HepG2 (cell line): ENCODE measurements around the gene INTS12. TPM values are rescaled to one million over a fixed set of nuclear protein-coding genes. Genes with fewer than 3 reads are reported as not detected.

Experiments
- ATAC-seq: fragments of 200-7000 bp; cut with Tn5 transposase; 3 replicates; pipeline ENCODE4 v1.9.1; 2020; ENCODE audit warnings: mild to moderate bottlenecking, moderate library complexity
- BruUV-seq: library from RNA; stranded (reverse); fragments of 400-500 nt; replicated peaks from 2 replicates; lab custom pipeline; 2021; lab: Mats Ljungman, UMichigan
- CTCF ChIA-PET: fragments of 300-600 bp; formaldehyde crosslinking; extraction: SDS; loops from one replicate; lab custom pipeline; 2021; ENCODE audit warnings: low total read pairs, inconsistent platforms, low intra/inter-chr PET ratio; lab: Yijun Ruan, JAX
- POLR2A ChIA-PET: fragments of 350-600 bp; sonication (Branson Sonifier 250); formaldehyde crosslinking; loops from one replicate; lab custom pipeline; 2020; ENCODE audit warnings: antibody characterized with exemption, inconsistent platforms; lab: Yijun Ruan, JAX
- DNase-seq: peaks from one replicate; pipeline ENCODE4 v3.0.0-alpha.2; 2015; ENCODE audit warnings: low spot score
- FAIRE-seq: peaks from 3 replicates; lab custom pipeline; 2011; peaks lifted over from hg19 to GRCh38; lab: Jason Lieb, UNC
- H2AFZ ChIP-seq: one replicate; pipeline ENCODE4 v1.6.1; 2011; ENCODE audit warnings: low read length, inconsistent platforms
- H3K27ac ChIP-seq: fragments of 300-600 bp; 3 replicates; pipeline ENCODE4 v1.8.0; 2011; ENCODE audit warnings: mixed run types, mild to moderate bottlenecking, mixed read lengths, low read length, inconsistent platforms; ENCODE audit not compliant: insufficient read depth; ENCODE audit errors: extremely low read length
- H3K27me3 ChIP-seq, 2 experiments: fragments of 200-600 bp in 1 of 2; 2 replicates in 1 of 2; 3 replicates in 1 of 2; pipeline versions ENCODE4 v1.6.0 to v1.8.0; 2011; ENCODE audit warnings: low read length in 2 of 2, mild to moderate bottlenecking in 2 of 2, moderate library complexity in 2 of 2, inconsistent platforms in 1 of 2; ENCODE audit not compliant: insufficient read depth in 2 of 2, control insufficient read depth in 1 of 2
- H3K36me3 ChIP-seq, 2 experiments: fragments of 200-600 bp in 1 of 2; replicated peaks in 1 of 2; 2 replicates in 1 of 2; 3 replicates in 1 of 2; pipeline versions ENCODE4 v1.5.1 to v1.8.0; 2011; ENCODE audit warnings: low read length in 2 of 2, inconsistent platforms in 1 of 2; ENCODE audit not compliant: insufficient read depth in 2 of 2, control insufficient read depth in 1 of 2
- H3K4me1 ChIP-seq: 2 replicates; pipeline ENCODE4 v1.5.1; 2012; ENCODE audit warnings: low read length, inconsistent platforms; ENCODE audit not compliant: insufficient read depth
- H3K4me2 ChIP-seq: 2 replicates; pipeline ENCODE4 v1.6.0; 2011; ENCODE audit warnings: low read depth, low read length, inconsistent platforms
- H3K4me3 ChIP-seq, 3 experiments: fragments of 200-600 bp in 1 of 3; sonication (generic), shearing (Covaris generic) in 1 of 3; replicated peaks in 1 of 3; 2 replicates each; pipeline ENCODE4 v1.5.1; 2011 to 2016; ENCODE audit warnings: low read length in 3 of 3, inconsistent platforms in 2 of 3, low read depth in 2 of 3, mild to moderate bottlenecking in 2 of 3, control low read depth in 1 of 3, mixed read lengths in 1 of 3; ENCODE audit not compliant: insufficient read depth in 1 of 3
- H3K79me2 ChIP-seq: one replicate; pipeline ENCODE4 v1.6.1; 2011; ENCODE audit warnings: low read length, inconsistent platforms; ENCODE audit not compliant: insufficient read depth
- H3K9ac ChIP-seq: 2 replicates; pipeline ENCODE4 v1.6.0; 2011; ENCODE audit warnings: mild to moderate bottlenecking, low read depth, low read length, inconsistent platforms; ENCODE audit not compliant: insufficient read depth
- H3K9me3 ChIP-seq: 2 replicates; pipeline ENCODE4 v1.5.1; 2012; ENCODE audit warnings: mild to moderate bottlenecking, low read length
- H4K20me1 ChIP-seq: 2 replicates; pipeline ENCODE4 v1.6.0; 2011; ENCODE audit warnings: inconsistent platforms, mild to moderate bottlenecking, low read length, moderate library complexity; ENCODE audit not compliant: insufficient read depth
- HNF4A ChIP-seq: sonication (generic); formaldehyde crosslinking; IDR thresholded peaks from 2 replicates; pipeline ENCODE4 v1.4.0; 2020; ENCODE audit warnings: missing genetic modification reagents
- HNF4G ChIP-seq, 2 experiments: sonication (generic) in 1 of 2; formaldehyde crosslinking in 1 of 2; IDR thresholded peaks; 2 replicates each; pipeline versions ENCODE4 v1.4.0 to v1.6.1; 2011 to 2020; ENCODE audit warnings: borderline replicate concordance in 2 of 2, low read depth in 2 of 2, mild to moderate bottlenecking in 2 of 2, low read length in 1 of 2, missing genetic modification reagents in 1 of 2, moderate library complexity in 1 of 2
- HNRNPK ChIP-seq: fragments of 200-400 bp; formaldehyde crosslinking; IDR thresholded peaks from 2 replicates; pipeline ENCODE4 v1.6.1; 2018; ENCODE audit warnings: low read length, low read depth, moderate library complexity, mild to moderate bottlenecking; ENCODE audit not compliant: poor library complexity, severe bottlenecking
- SRF ChIP-seq: IDR thresholded peaks from 2 replicates; pipeline ENCODE4 v1.6.1; 2011; ENCODE audit warnings: mild to moderate bottlenecking, low read depth, low read length, moderate library complexity
- STAG1 ChIP-seq: sonication (generic); formaldehyde crosslinking; IDR thresholded peaks from 2 replicates; pipeline ENCODE4 v1.4.0; 2020; ENCODE audit warnings: missing genetic modification reagents
- ZNF549 ChIP-seq: sonication (generic); formaldehyde crosslinking; IDR thresholded peaks from 2 replicates; pipeline ENCODE4 v1.5.0; 2020; ENCODE audit warnings: missing genetic modification reagents
- ZNF550 ChIP-seq: sonication (generic); formaldehyde crosslinking; IDR thresholded peaks from 2 replicates; pipeline ENCODE4 v1.4.0; 2020; ENCODE audit warnings: mild to moderate bottlenecking, missing genetic modification reagents, borderline replicate concordance
- ZNF619 ChIP-seq: sonication (generic); formaldehyde crosslinking; IDR thresholded peaks from 2 replicates; pipeline ENCODE4 v1.4.0; 2020; ENCODE audit warnings: mild to moderate bottlenecking, missing genetic modification reagents
- ZSCAN22 ChIP-seq: sonication (generic); formaldehyde crosslinking; IDR thresholded peaks from 2 replicates; pipeline ENCODE4 v1.4.0; 2020; ENCODE audit warnings: mild to moderate bottlenecking, missing genetic modification reagents
- WGBS: methylation state at CpG from one replicate; pipeline ENCODE4 v1.1.6; 2017; ENCODE audit warnings: low lambda C conversion rate; 5-methylcytosine and 5-hydroxymethylcytosine counted together
- in situ Hi-C: cut with HindIII; loops from 2 replicates; pipeline ENCODE4 v1.10.0; 2017; ENCODE audit warnings: low pct_unique_long_range_greater_than_20kb; ENCODE audit not compliant: extremely low pct_ligation_motif_present
- intact Hi-C: fragments of 100-400 bp; cut with micrococcal nuclease; formaldehyde crosslinking; loops from one replicate; pipeline ENCODE4 v1.10.0; 2022; ENCODE audit not compliant: unreplicated experiment
- polyA plus RNA-seq, 8 experiments: library from polyadenylated mRNA; depleted of rRNA in 3 of 8; stranded (reverse) in 7 of 8; unstranded in 1 of 8; fragments of >200 nt; fragmentation: Illumina TruSeq in 4 of 8; extraction: Trizol in 4 of 8; gene quantifications; 2 replicates each; pipeline versions ENCODE4 v1.2.1 to v1.2.3, GENCODE V29; 2011 to 2016; ENCODE audit warnings: low read depth in 4 of 8, missing spikeins in 1 of 8, mixed read lengths in 1 of 8; ENCODE audit not compliant: insufficient read depth in 1 of 8
- total RNA-seq, 5 experiments: library from RNA; depleted of rRNA; stranded (reverse); fragments of >200 nt; fragmentation: Illumina TruSeq; extraction: Trizol; gene quantifications; 2 replicates each; pipeline ENCODE4 v1.2.3, GENCODE V29; 2016; ENCODE audit warnings: low read depth in 1 of 5
- TF ChIP-seq, protein P1 (sequence below): IDR thresholded peaks from 2 replicates; pipeline ENCODE4 v1.6.1; 2016; ENCODE audit warnings: mild to moderate bottlenecking, missing biosample characterization, missing genetic modification reagents
- TF ChIP-seq, protein P2 (sequence below): sonication (generic); formaldehyde crosslinking; IDR thresholded peaks from 2 replicates; pipeline ENCODE4 v1.5.0; 2020; ENCODE audit warnings: mild to moderate bottlenecking, missing genetic modification reagents, moderate library complexity
- TF ChIP-seq, protein P3 (sequence below), 2 experiments: sonication (generic) in 1 of 2; formaldehyde crosslinking in 1 of 2; IDR thresholded peaks; 2 replicates each; pipeline versions ENCODE4 v1.4.0 to v1.6.1; 2018 to 2020; ENCODE audit warnings: missing genetic modification reagents in 2 of 2, borderline replicate concordance in 1 of 2, low read depth in 1 of 2, mild to moderate bottlenecking in 1 of 2, missing biosample characterization in 1 of 2

INTS12 gene
- total and polyA plus RNA-seq, 2 of the 13 experiments (the other 11 are each of a cell fraction or from before 2014, with no cell fraction given) = 20.2 to 21.1 TPM

DNA sequence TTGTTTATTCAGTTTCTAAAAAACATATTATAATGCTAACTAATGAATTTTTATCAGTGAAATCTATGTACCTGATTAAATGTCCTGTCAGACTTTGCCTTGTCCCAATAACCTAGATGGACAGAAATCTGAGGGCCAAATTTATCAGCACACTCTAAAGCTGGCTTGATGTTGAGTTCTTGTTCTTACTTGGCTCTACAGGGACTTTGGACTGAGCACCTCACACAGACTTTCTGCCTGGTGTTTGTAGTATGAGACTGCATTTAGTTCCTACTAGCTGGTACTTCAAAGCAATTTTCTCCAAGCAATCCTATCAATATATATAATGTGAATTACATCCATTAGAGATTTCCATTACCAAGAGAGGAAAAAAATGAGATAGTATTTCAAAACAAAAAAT lies 37.8 kb downstream of the INTS12 start:
- Histone ChIP-seq H3K4me3 (no peak overlapping the region), H3K27me3 (no peaks in the 10 kb centered on the region), H3K79me2 (no peaks in the 10 kb centered on the region), H3K27ac (no peak overlapping the region), H3K36me3 (no peaks in the 10 kb centered on the region), H3K9ac (no peak overlapping the region), H4K20me1 (no peaks in the 10 kb centered on the region), H3K4me1 (peaks cover 8% of the 10 kb centered on the region; the same call in 1 of the 2 replicates), H3K9me3 (no peaks in the 10 kb centered on the region), H2AFZ (no peak overlapping the region), H3K4me2 (no peak overlapping the region)
- CTCF ChIA-PET = no interaction called here
- TF ChIP-seq HNF4G (IDR thresholded peaks at IDR 0.05; ENCODE audit: borderline replicate concordance, low read depth, low read length) (0 out of 2 replicates have a peak, but pooled peaks have one; percentile 28), HNF4G (CRISPR knock-in tag; IDR thresholded peaks at IDR 0.05; ENCODE audit: borderline replicate concordance, low read depth) (no peak), ZNF549 (0 out of 2 replicates have a peak, but pooled peaks have one; percentile 50), HNF4A (CRISPR knock-in tag) (peak; percentile 49)
- TF ChIP-seq, protein P1, sequence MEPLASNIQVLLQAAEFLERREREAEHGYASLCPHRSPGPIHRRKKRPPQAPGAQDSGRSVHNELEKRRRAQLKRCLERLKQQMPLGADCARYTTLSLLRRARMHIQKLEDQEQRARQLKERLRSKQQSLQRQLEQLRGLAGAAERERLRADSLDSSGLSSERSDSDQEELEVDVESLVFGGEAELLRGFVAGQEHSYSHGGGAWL (CRISPR knock-in tag) = no peak
- ATAC-seq = peak; percentile 83
- DNase-seq = peak; percentile 23
- POLR2A ChIA-PET = no interaction called here
- in situ Hi-C loops = no loop called here
- intact Hi-C loops = loop anchor here (10.0 kb wide), 1 partner anchor 146 kb away; no protein-coding TSS in a partner anchor
- no TSS peak for BruUV-seq
- FAIRE-seq = peak; percentile 15

DNA sequence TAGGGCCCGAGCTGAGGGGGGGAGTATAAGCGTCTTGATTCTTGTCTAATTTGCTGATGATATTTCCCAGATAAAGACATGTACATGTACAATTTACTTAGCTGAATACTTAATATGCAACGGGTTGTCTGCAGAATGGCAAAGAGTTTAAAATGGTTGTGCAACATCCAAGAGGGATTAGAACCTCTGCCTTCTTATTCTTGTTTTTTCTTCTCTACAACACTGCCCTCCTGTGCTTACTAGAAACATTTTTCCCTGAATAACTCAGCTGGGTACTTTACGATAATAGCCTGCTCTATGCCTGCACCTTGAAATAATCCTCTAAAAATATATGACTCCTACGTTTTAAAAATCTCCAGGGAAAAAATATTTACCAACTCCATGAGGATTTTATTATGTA lies 41.8 kb downstream of the INTS12 start:
- intact Hi-C loops = no loop called here
- no peak for FAIRE-seq
- no TSS peak for BruUV-seq
- TF ChIP-seq, protein P2, sequence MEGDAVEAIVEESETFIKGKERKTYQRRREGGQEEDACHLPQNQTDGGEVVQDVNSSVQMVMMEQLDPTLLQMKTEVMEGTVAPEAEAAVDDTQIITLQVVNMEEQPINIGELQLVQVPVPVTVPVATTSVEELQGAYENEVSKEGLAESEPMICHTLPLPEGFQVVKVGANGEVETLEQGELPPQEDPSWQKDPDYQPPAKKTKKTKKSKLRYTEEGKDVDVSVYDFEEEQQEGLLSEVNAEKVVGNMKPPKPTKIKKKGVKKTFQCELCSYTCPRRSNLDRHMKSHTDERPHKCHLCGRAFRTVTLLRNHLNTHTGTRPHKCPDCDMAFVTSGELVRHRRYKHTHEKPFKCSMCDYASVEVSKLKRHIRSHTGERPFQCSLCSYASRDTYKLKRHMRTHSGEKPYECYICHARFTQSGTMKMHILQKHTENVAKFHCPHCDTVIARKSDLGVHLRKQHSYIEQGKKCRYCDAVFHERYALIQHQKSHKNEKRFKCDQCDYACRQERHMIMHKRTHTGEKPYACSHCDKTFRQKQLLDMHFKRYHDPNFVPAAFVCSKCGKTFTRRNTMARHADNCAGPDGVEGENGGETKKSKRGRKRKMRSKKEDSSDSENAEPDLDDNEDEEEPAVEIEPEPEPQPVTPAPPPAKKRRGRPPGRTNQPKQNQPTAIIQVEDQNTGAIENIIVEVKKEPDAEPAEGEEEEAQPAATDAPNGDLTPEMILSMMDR = peak; percentile 39; the same call in 1 of the 2 replicates
- TF ChIP-seq ZNF619 (CRISPR knock-in tag) (no peak), STAG1 (CRISPR knock-in tag) (peak; percentile 27), ZSCAN22 (no peak), SRF (no peak), HNRNPK (no peak), ZNF550 (CRISPR knock-in tag) (no peak)
- TF ChIP-seq, protein P3, sequence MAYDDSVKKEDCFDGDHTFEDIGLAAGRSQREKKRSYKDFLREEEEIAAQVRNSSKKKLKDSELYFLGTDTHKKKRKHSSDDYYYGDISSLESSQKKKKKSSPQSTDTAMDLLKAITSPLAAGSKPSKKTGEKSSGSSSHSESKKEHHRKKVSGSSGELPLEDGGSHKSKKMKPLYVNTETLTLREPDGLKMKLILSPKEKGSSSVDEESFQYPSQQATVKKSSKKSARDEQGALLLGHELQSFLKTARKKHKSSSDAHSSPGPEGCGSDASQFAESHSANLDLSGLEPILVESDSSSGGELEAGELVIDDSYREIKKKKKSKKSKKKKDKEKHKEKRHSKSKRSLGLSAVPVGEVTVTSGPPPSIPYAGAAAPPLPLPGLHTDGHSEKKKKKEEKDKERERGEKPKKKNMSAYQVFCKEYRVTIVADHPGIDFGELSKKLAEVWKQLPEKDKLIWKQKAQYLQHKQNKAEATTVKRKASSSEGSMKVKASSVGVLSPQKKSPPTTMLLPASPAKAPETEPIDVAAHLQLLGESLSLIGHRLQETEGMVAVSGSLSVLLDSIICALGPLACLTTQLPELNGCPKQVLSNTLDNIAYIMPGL (CRISPR knock-in tag; IDR thresholded peaks at IDR 0.05; ENCODE audit: borderline replicate concordance in 1 of 2, low read depth in 1 of 2) = no peak

More for the DNA sequence above, 41.8 kb downstream of the INTS12 start:
- H3K4me1 ChIP-seq = peaks cover 8% of the 10 kb centered on the region; the same call in 1 of the 2 replicates
- no peak overlapping the region for H3K9ac ChIP-seq
- ATAC-seq = peak; percentile 69
- H3K4me2 ChIP-seq = no peak overlapping the region
- in situ Hi-C loops = no loop called here
- CTCF ChIA-PET = no interaction called here
- H2AFZ ChIP-seq = no peak overlapping the region
- H3K27ac ChIP-seq = no peak overlapping the region
- H3K79me2 ChIP-seq = no peaks in the 10 kb centered on the region
- H4K20me1 ChIP-seq = no peaks in the 10 kb centered on the region
- POLR2A ChIA-PET = no interaction called here
- H3K36me3 ChIP-seq = no peaks in the 10 kb centered on the region
- H3K9me3 ChIP-seq = no peaks in the 10 kb centered on the region
- WGBS = 34% methylated on average over 5 of the region's 5 CpGs
- no peaks in the 10 kb centered on the region for H3K27me3 ChIP-seq
- no peak for DNase-seq
- H3K4me3 ChIP-seq = no peak overlapping the region
